Measurements from ENCODE around the gene NIN. TPM values are rescaled to one million over a fixed set of nuclear protein-coding genes. Genes with fewer than 3 reads are reported as not detected.
A peak's percentile ranks its signal among the peaks of the same experiment; 100 is the strongest.

NIN gene
- total RNA-seq, 1 experiment from 2014 or later, result 37.1 TPM

DNA sequence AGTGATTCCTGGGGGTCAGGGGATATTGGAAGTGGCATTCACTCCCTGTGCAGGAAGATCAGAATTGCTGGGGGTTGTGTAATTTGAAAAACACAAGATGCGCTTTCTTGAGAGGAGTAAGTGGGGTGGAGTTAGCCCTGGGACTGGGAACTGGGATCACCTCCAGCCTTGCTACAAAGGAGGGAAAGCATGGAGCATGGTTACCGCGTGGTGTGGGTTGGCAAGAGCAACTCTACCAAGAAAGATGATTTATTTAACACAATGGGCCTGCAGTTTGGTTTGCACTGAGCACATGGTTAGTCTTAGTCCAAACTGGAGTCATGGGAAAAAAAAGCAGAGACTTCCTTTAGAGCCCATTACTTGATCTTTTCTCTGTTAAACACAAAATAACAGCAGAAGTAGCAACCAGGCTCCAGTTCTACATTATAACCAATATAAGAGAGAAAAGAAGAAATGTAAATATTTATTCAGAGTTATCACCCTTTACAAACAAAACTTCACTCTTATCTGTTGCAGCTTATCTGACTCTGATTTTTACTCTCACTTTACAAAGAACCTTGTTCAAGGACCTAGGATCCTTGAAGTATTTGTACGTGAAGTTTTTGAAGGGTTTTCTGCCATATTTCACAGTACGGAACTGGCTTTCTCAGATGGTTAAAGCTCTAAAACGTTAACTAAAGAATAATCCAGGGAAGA, 2.1 kb upstream of the NIN start:
- no peaks in the 10 kb centered on the region for H3K27me3 ChIP-seq (ENCODE audit: control insufficient read depth, insufficient read depth, low read length)
- TF ChIP-seq SIN3A (IDR thresholded peaks at IDR 0.05; ENCODE audit: borderline replicate concordance, insufficient read depth, low read depth, low read length), result no peak
- no peak for TF ChIP-seq TCF7L2 (IDR thresholded peaks at IDR 0.05; ENCODE audit: low read depth, low read length)
- TF ChIP-seq, protein P1, sequence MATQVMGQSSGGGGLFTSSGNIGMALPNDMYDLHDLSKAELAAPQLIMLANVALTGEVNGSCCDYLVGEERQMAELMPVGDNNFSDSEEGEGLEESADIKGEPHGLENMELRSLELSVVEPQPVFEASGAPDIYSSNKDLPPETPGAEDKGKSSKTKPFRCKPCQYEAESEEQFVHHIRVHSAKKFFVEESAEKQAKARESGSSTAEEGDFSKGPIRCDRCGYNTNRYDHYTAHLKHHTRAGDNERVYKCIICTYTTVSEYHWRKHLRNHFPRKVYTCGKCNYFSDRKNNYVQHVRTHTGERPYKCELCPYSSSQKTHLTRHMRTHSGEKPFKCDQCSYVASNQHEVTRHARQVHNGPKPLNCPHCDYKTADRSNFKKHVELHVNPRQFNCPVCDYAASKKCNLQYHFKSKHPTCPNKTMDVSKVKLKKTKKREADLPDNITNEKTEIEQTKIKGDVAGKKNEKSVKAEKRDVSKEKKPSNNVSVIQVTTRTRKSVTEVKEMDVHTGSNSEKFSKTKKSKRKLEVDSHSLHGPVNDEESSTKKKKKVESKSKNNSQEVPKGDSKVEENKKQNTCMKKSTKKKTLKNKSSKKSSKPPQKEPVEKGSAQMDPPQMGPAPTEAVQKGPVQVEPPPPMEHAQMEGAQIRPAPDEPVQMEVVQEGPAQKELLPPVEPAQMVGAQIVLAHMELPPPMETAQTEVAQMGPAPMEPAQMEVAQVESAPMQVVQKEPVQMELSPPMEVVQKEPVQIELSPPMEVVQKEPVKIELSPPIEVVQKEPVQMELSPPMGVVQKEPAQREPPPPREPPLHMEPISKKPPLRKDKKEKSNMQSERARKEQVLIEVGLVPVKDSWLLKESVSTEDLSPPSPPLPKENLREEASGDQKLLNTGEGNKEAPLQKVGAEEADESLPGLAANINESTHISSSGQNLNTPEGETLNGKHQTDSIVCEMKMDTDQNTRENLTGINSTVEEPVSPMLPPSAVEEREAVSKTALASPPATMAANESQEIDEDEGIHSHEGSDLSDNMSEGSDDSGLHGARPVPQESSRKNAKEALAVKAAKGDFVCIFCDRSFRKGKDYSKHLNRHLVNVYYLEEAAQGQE (IDR thresholded peaks at IDR 0.05; ENCODE audit: insufficient read depth in 1 of 2, low read depth in 2 of 2, low read length in 1 of 2), result no peak
- TF ChIP-seq, protein P2, sequence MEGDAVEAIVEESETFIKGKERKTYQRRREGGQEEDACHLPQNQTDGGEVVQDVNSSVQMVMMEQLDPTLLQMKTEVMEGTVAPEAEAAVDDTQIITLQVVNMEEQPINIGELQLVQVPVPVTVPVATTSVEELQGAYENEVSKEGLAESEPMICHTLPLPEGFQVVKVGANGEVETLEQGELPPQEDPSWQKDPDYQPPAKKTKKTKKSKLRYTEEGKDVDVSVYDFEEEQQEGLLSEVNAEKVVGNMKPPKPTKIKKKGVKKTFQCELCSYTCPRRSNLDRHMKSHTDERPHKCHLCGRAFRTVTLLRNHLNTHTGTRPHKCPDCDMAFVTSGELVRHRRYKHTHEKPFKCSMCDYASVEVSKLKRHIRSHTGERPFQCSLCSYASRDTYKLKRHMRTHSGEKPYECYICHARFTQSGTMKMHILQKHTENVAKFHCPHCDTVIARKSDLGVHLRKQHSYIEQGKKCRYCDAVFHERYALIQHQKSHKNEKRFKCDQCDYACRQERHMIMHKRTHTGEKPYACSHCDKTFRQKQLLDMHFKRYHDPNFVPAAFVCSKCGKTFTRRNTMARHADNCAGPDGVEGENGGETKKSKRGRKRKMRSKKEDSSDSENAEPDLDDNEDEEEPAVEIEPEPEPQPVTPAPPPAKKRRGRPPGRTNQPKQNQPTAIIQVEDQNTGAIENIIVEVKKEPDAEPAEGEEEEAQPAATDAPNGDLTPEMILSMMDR (IDR thresholded peaks at IDR 0.05), result no peak
- TF ChIP-seq POLR2AphosphoS5 (IDR thresholded peaks at IDR 0.05; ENCODE audit: low read depth, low read length), result no peak
- DNase-seq (ENCODE audit: low read depth, low spot score) (no peak), ATAC-seq (no peak)
- H3K9me3 ChIP-seq (ENCODE audit: control insufficient read depth, insufficient read depth, low read depth, low read length), result no peaks in the 10 kb centered on the region
- no peaks in the 10 kb centered on the region for H3K36me3 ChIP-seq (ENCODE audit: control insufficient read depth, insufficient read depth, low read length)
- intact Hi-C loops (cut with micrococcal nuclease; ENCODE audit: unreplicated experiment), result no loop called here
- H3K27ac ChIP-seq (ENCODE audit: low read length), result no peak overlapping the region
- ChIA-PET CTCF (no interaction called here), POLR2A (no interaction called here)
- in situ Hi-C loops (cut with HindIII; ENCODE audit: low pct_unique_long_range_greater_than_20kb, low sequenced_read_pairs), result no loop called here
- H3K4me1 ChIP-seq (ENCODE audit: control insufficient read depth, insufficient read depth, low read length), result peaks cover 3% of the 10 kb centered on the region; the same call in 1 of the 2 replicates
- no peak overlapping the region for H3K4me3 ChIP-seq (ENCODE audit: low read depth in 2 of 2, low read length in 2 of 2)
- BruUV-seq (replicated peaks), result no TSS peak

DNA sequence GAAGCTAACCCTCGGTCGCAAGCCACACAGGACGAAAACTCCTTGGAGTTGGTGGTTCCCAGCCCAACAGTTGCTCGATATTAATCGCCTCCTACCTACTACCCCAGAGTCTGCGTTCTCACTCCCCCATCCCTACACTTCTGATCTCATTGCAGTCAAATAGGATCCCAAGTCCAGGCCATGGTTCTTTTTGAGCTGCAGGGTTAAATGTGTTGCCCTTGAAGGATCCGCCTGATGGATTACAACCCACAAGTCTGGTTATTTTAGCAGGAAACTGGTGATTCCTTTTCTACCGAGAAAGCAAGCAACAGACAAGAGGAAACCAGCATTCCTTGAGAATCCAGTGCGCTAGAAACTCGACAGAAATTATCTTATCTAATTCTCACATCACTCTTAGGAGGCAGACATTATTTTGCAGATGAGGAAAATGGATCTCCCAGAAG, 785 bp upstream of the NIN start:
- Histone ChIP-seq H3K4me1 (ENCODE audit: control insufficient read depth, insufficient read depth, low read length) (peaks cover 3% of the 10 kb centered on the region; the same call in 1 of the 2 replicates), H3K27me3 (ENCODE audit: control insufficient read depth, insufficient read depth, low read length) (no peaks in the 10 kb centered on the region), H3K36me3 (ENCODE audit: control insufficient read depth, insufficient read depth, low read length) (no peaks in the 10 kb centered on the region), H3K27ac (ENCODE audit: low read length) (peak overlapping the region; percentile 34), H3K4me3 (ENCODE audit: low read depth in 2 of 2, low read length in 2 of 2) (peak overlapping the region; percentile 75), H3K9me3 (ENCODE audit: control insufficient read depth, insufficient read depth, low read depth, low read length) (no peaks in the 10 kb centered on the region)
- no TSS peak for BruUV-seq (replicated peaks)
- DNase-seq (ENCODE audit: low read depth, low spot score) (no peak), ATAC-seq (no peak; the same call in 1 of the 2 replicates)
- TF ChIP-seq POLR2AphosphoS5 (IDR thresholded peaks at IDR 0.05; ENCODE audit: low read depth, low read length), result no peak
- no peak for TF ChIP-seq SIN3A (IDR thresholded peaks at IDR 0.05; ENCODE audit: borderline replicate concordance, insufficient read depth, low read depth, low read length)
- TF ChIP-seq, protein P1 (IDR thresholded peaks at IDR 0.05; ENCODE audit: insufficient read depth in 1 of 2, low read depth in 2 of 2, low read length in 1 of 2), result no peak
- TF ChIP-seq, protein P2 (IDR thresholded peaks at IDR 0.05), result no peak
- no peak for TF ChIP-seq TCF7L2 (IDR thresholded peaks at IDR 0.05; ENCODE audit: low read depth, low read length)
- intact Hi-C loops (cut with micrococcal nuclease; ENCODE audit: unreplicated experiment), result no loop called here
- POLR2A ChIA-PET, result no interaction called here
- CTCF ChIA-PET, result no interaction called here
- in situ Hi-C loops (cut with HindIII; ENCODE audit: low pct_unique_long_range_greater_than_20kb, low sequenced_read_pairs), result no loop called here
